Neural cell (in vitro differentiated cells): ENCODE results near the gene EXOC2. TPM values are rescaled to one million over a fixed set of nuclear protein-coding genes. Genes with fewer than 3 reads are reported as not detected.

Experiments
- H2AFZ ChIP-seq: fragments of 200-600, 300-800 bp; sonication (generic), shearing (Covaris generic); 2 replicates; pipeline ENCODE4 v1.6.0; 2014; ENCODE audit warnings: low read depth, mild to moderate bottlenecking, antibody characterized with exemption, low read length, moderate library complexity
- H3F3A ChIP-seq: fragments of 200-600 bp; shearing (Covaris generic); 2 replicates; pipeline ENCODE4 v1.6.1; 2016; ENCODE audit warnings: mild to moderate bottlenecking, moderate library complexity, mixed read lengths, antibody characterized with exemption, low read length; ENCODE audit not compliant: insufficient read depth, poor library complexity, severe bottlenecking
- H3K27ac ChIP-seq: fragments of 200-600, 300-800 bp; sonication (generic), shearing (Covaris generic); 2 replicates; pipeline ENCODE4 v1.5.1; 2014; ENCODE audit warnings: mild to moderate bottlenecking, low read length, moderate library complexity
- H3K27me3 ChIP-seq: fragments of 300-800, 200-600 bp; sonication (generic), shearing (Covaris generic); 2 replicates; pipeline ENCODE4 v1.6.0; 2014; ENCODE audit warnings: mild to moderate bottlenecking, low read depth, low read length, moderate library complexity; ENCODE audit not compliant: insufficient read depth
- H3K36me3 ChIP-seq: fragments of 300-800, 200-600 bp; sonication (generic), shearing (Covaris generic); 2 replicates; pipeline ENCODE4 v1.5.1; 2014; ENCODE audit warnings: mild to moderate bottlenecking, antibody characterized with exemption, low read length, moderate library complexity; ENCODE audit not compliant: insufficient read depth
- H3K4me2 ChIP-seq: fragments of 300-800, 200-600 bp; sonication (generic), shearing (Covaris generic); 2 replicates; pipeline ENCODE4 v1.6.0; 2014; ENCODE audit warnings: mild to moderate bottlenecking, low read length
- H3K4me3 ChIP-seq: fragments of 300-800, 200-600 bp; sonication (generic), shearing (Covaris generic); 2 replicates; pipeline ENCODE4 v1.5.1; 2014; ENCODE audit warnings: mild to moderate bottlenecking, low read length, moderate library complexity
- H3K79me2 ChIP-seq: fragments of 200-600 bp; shearing (Covaris generic); replicated peaks from 2 replicates; pipeline ENCODE4 v1.6.0; 2014; ENCODE audit warnings: mild to moderate bottlenecking, low read length, moderate library complexity; ENCODE audit not compliant: insufficient read depth
- H3K9ac ChIP-seq: fragments of 300-800, 200-600 bp; sonication (generic), shearing (Covaris generic); 2 replicates; pipeline ENCODE4 v1.6.1; 2016; ENCODE audit warnings: mild to moderate bottlenecking, low read length, mixed read lengths
- H3K9me2 ChIP-seq: fragments of 200-600 bp; shearing (Covaris generic); 2 replicates; pipeline ENCODE4 v1.6.1; 2016; ENCODE audit warnings: mild to moderate bottlenecking, low read length, mixed read lengths; ENCODE audit not compliant: insufficient read depth
- H3K9me3 ChIP-seq: fragments of 200-600, 300-800 bp; sonication (generic), shearing (Covaris generic); 2 replicates; pipeline ENCODE4 v1.6.1; 2016; ENCODE audit warnings: mild to moderate bottlenecking, mixed run types, low read length, moderate library complexity, mixed read lengths
- H4K20me1 ChIP-seq: fragments of 200-600 bp; shearing (Covaris generic); 2 replicates; pipeline ENCODE4 v1.6.1; 2016; ENCODE audit warnings: mild to moderate bottlenecking, mixed run types; ENCODE audit not compliant: insufficient read depth
- EP300 ChIP-seq: fragments of 450-650 bp; conservative IDR thresholded peaks from 2 replicates; pipeline ENCODE4 v1.6.1; 2014; ENCODE audit warnings: antibody characterized with exemption, mild to moderate bottlenecking, moderate library complexity; ENCODE audit not compliant: poor library complexity, severe bottlenecking
- EZH2 ChIP-seq: fragments of 200-600, 300-800 bp; shearing (Covaris generic), sonication (generic); IDR thresholded peaks from 2 replicates; pipeline ENCODE4 v1.6.1; 2014; ENCODE audit warnings: antibody characterized with exemption, low read length, borderline replicate concordance, mild to moderate bottlenecking; ENCODE audit not compliant: insufficient read depth, poor library complexity, severe bottlenecking
- MXI1 ChIP-seq: fragments of 450-650 bp; conservative IDR thresholded peaks from 2 replicates; pipeline ENCODE4 v1.6.1; 2014; ENCODE audit warnings: antibody characterized with exemption, mild to moderate bottlenecking; ENCODE audit not compliant: poor library complexity, severe bottlenecking
- POLR2AphosphoS5 ChIP-seq: IDR thresholded peaks from 2 replicates; pipeline ENCODE4 v1.6.1; 2012
- RAD21 ChIP-seq: fragments of 450-650 bp; conservative IDR thresholded peaks from 2 replicates; pipeline ENCODE4 v1.6.1; 2014; ENCODE audit warnings: antibody characterized with exemption, mild to moderate bottlenecking, moderate library complexity
- SMC3 ChIP-seq: fragments of 450-650 bp; conservative IDR thresholded peaks from 2 replicates; pipeline ENCODE4 v1.6.1; 2014; ENCODE audit warnings: antibody characterized with exemption, mild to moderate bottlenecking, moderate library complexity; ENCODE audit not compliant: poor library complexity
- TAF1 ChIP-seq: IDR thresholded peaks from 2 replicates; pipeline ENCODE4 v1.6.1; 2012; ENCODE audit warnings: low read depth
- polyA plus RNA-seq: library from polyadenylated mRNA; depleted of rRNA; stranded (reverse); fragments of >200 nt; gene quantifications from 2 replicates; pipeline ENCODE4 v1.2.3, GENCODE V29; 2014
- TF ChIP-seq, protein P1 (sequence below): fragments of 450-650 bp; IDR thresholded peaks from 2 replicates; pipeline ENCODE4 v1.5.1; 2014; ENCODE audit warnings: antibody characterized with exemption, mild to moderate bottlenecking, moderate library complexity; ENCODE audit not compliant: poor library complexity, severe bottlenecking
- TF ChIP-seq, protein P2 (sequence below): IDR thresholded peaks from 2 replicates; pipeline ENCODE4 v1.6.1; 2012; ENCODE audit warnings: borderline replicate concordance

EXOC2 gene
- polyA plus RNA-seq, 1 donor from 2014 or later: 38.6 TPM

DNA sequence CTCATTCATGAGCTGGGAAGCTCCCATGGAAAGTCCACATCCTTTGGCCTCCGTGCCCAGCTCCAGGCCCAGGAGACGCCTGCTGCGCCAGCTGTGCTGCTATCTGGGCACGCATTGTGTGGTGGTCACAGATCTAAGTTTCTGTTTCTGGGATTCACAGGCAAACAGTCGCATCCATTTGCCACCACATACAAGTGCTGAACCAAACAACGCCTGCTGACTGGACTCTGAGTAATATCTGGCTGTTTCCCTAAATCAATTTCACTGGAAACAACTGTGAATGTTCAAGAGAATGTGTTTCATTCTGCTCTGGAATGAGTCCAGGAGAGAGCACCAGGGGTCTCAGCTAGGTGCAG lies 255.9 kb downstream of the EXOC2 start:
- Histone ChIP-seq H2AFZ (no peak overlapping the region), H3K36me3 (no peaks in the 10 kb centered on the region), H3K27me3 (no peaks in the 10 kb centered on the region), H3K4me2 (no peak overlapping the region), H3K4me3 (no peak overlapping the region), H3F3A (no peaks in the 10 kb centered on the region), H3K27ac (no peak overlapping the region), H3K9me3 (no peaks in the 10 kb centered on the region), H3K9ac (no peak overlapping the region), H3K79me2 (no peaks in the 10 kb centered on the region), H4K20me1 (no peaks in the 10 kb centered on the region), H3K9me2 (no peaks in the 10 kb centered on the region)
- TF ChIP-seq RAD21 (no peak), MXI1 (no peak), EP300 (no peak), POLR2AphosphoS5 (no peak), EZH2 (no peak), TAF1 (no peak), SMC3 (no peak)
- TF ChIP-seq, protein P1, sequence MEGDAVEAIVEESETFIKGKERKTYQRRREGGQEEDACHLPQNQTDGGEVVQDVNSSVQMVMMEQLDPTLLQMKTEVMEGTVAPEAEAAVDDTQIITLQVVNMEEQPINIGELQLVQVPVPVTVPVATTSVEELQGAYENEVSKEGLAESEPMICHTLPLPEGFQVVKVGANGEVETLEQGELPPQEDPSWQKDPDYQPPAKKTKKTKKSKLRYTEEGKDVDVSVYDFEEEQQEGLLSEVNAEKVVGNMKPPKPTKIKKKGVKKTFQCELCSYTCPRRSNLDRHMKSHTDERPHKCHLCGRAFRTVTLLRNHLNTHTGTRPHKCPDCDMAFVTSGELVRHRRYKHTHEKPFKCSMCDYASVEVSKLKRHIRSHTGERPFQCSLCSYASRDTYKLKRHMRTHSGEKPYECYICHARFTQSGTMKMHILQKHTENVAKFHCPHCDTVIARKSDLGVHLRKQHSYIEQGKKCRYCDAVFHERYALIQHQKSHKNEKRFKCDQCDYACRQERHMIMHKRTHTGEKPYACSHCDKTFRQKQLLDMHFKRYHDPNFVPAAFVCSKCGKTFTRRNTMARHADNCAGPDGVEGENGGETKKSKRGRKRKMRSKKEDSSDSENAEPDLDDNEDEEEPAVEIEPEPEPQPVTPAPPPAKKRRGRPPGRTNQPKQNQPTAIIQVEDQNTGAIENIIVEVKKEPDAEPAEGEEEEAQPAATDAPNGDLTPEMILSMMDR: no peak
- TF ChIP-seq, protein P2, sequence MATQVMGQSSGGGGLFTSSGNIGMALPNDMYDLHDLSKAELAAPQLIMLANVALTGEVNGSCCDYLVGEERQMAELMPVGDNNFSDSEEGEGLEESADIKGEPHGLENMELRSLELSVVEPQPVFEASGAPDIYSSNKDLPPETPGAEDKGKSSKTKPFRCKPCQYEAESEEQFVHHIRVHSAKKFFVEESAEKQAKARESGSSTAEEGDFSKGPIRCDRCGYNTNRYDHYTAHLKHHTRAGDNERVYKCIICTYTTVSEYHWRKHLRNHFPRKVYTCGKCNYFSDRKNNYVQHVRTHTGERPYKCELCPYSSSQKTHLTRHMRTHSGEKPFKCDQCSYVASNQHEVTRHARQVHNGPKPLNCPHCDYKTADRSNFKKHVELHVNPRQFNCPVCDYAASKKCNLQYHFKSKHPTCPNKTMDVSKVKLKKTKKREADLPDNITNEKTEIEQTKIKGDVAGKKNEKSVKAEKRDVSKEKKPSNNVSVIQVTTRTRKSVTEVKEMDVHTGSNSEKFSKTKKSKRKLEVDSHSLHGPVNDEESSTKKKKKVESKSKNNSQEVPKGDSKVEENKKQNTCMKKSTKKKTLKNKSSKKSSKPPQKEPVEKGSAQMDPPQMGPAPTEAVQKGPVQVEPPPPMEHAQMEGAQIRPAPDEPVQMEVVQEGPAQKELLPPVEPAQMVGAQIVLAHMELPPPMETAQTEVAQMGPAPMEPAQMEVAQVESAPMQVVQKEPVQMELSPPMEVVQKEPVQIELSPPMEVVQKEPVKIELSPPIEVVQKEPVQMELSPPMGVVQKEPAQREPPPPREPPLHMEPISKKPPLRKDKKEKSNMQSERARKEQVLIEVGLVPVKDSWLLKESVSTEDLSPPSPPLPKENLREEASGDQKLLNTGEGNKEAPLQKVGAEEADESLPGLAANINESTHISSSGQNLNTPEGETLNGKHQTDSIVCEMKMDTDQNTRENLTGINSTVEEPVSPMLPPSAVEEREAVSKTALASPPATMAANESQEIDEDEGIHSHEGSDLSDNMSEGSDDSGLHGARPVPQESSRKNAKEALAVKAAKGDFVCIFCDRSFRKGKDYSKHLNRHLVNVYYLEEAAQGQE: no peak

DNA sequence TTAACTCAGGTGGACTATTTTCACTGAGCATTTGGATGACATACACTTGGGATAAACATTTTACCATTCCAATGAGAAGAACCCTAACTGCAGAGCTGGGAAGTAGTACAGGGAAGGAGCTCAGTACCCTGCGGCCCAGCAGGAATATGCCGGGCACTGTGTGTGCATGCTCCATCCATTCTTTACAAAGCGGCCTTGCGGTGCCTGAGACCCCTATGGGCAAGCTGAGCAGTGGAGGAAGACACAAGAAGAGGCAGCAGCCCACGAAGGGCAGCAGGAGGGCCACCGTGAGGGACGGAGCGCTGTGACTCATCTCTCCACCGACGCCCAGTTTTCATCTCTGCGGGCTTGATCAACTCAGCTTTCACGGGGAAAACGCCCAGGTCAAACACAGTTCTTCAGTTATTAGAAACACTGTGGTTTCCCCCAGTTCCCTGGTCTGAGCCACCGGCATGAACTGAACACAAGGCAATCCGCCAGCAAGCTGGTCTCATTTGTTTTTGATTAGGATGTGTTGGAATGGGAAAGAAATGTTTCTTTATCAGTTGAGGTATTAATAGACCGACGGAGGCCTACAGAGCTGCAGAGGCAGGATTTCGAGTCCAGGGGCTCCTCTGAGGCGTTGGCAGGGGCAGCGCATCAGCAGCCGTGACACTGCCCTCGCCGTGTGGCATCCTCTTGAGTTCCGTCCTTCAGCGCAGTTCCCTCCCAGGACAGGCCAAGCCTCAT lies 256.5 kb downstream of the EXOC2 start:
- no peak overlapping the region for H3K4me3 ChIP-seq
- H4K20me1 ChIP-seq: no peaks in the 10 kb centered on the region
- no peaks in the 10 kb centered on the region for H3K36me3 ChIP-seq
- no peaks in the 10 kb centered on the region for H3K79me2 ChIP-seq
- no peaks in the 10 kb centered on the region for H3K9me2 ChIP-seq
- no peaks in the 10 kb centered on the region for H3K27me3 ChIP-seq
- no peak overlapping the region for H3K9ac ChIP-seq
- no peak overlapping the region for H3K4me2 ChIP-seq
- TF ChIP-seq EP300 (no peak), SMC3 (no peak), EZH2 (no peak), POLR2AphosphoS5 (no peak), MXI1 (no peak), RAD21 (no peak), TAF1 (no peak)
- TF ChIP-seq, protein P2: no peak
- TF ChIP-seq, protein P1: no peak
- H3K27ac ChIP-seq: no peak overlapping the region
- no peaks in the 10 kb centered on the region for H3K9me3 ChIP-seq
- no peak overlapping the region for H2AFZ ChIP-seq
- no peaks in the 10 kb centered on the region for H3F3A ChIP-seq
